ENCODE data around the gene FADS1.

FADS1 gene

GRCh38 chr11:61795459-61795858 is 21.3 kb downstream of the FADS1 start:
- Histone ChIP-seq H3K4me1 (ENCODE audit: control insufficient read depth, insufficient read depth, low read length) (peaks cover 5% of the 10 kb centered on the region), H3K4me3 (ENCODE audit: low read length) (no peak overlapping the region), H3K27ac (ENCODE audit: low read depth, low read length) (no peak overlapping the region), H3K9ac (ENCODE audit: low read length) (no peak overlapping the region), H3K27me3 (ENCODE audit: control insufficient read depth, insufficient read depth, low read length) (no peaks in the 10 kb centered on the region), H3K36me3 (ENCODE audit: control insufficient read depth, insufficient read depth, low read length) (no peaks in the 10 kb centered on the region)

- no peaks in the 10 kb centered on the region for H3K27me3 ChIP-seq (ENCODE audit: control insufficient read depth, insufficient read depth, low read length)
- H3K27ac ChIP-seq (ENCODE audit: low read depth, low read length) = no peak overlapping the region
- no peak overlapping the region for H3K4me3 ChIP-seq (ENCODE audit: low read length)
- peaks cover 8% of the 10 kb centered on the region for H3K36me3 ChIP-seq (ENCODE audit: control insufficient read depth, insufficient read depth, low read length)
- peaks cover 5% of the 10 kb centered on the region for H3K4me1 ChIP-seq (ENCODE audit: control insufficient read depth, insufficient read depth, low read length)
- H3K9ac ChIP-seq (ENCODE audit: low read length) = no peak overlapping the region
These were observed 22.2 kb downstream of the FADS1 start for GRCh38 chr11:61794579-61794978.

- no peak overlapping the region for H3K27ac ChIP-seq (ENCODE audit: low read depth, low read length)
- H3K36me3 ChIP-seq (ENCODE audit: control insufficient read depth, insufficient read depth, low read length) = peaks cover 12% of the 10 kb centered on the region
- H3K4me3 ChIP-seq (ENCODE audit: low read length) = peak overlapping the region; percentile 90
- H3K9ac ChIP-seq (ENCODE audit: low read length) = no peak overlapping the region
- H3K27me3 ChIP-seq (ENCODE audit: control insufficient read depth, insufficient read depth, low read length) = no peaks in the 10 kb centered on the region
- H3K4me1 ChIP-seq (ENCODE audit: control insufficient read depth, insufficient read depth, low read length) = peaks cover 5% of the 10 kb centered on the region
These were observed 23.0 kb downstream of the FADS1 start for GRCh38 chr11:61793829-61794204.

- Histone ChIP-seq H3K4me1 (ENCODE audit: control insufficient read depth, insufficient read depth, low read length) (peaks cover 5% of the 10 kb centered on the region), H3K9ac (ENCODE audit: low read length) (peak overlapping the region; percentile 34), H3K27ac (ENCODE audit: low read depth, low read length) (peak overlapping the region; percentile 96), H3K27me3 (ENCODE audit: control insufficient read depth, insufficient read depth, low read length) (no peaks in the 10 kb centered on the region), H3K4me3 (ENCODE audit: low read length) (peak overlapping the region; percentile 90), H3K36me3 (ENCODE audit: control insufficient read depth, insufficient read depth, low read length) (peaks cover 15% of the 10 kb centered on the region)
These were observed 23.5 kb downstream of the FADS1 start for GRCh38 chr11:61793083-61793828.

GRCh38 chr11:61792310-61793082 is 24.3 kb downstream of the FADS1 start, which contains the start of the genes FEN1 and TMEM258:
TSS of gene FEN1 (plus strand) at chr11:61792911. CDS start at chr11:61795362, 2,451 bp downstream.
TSS of gene TMEM258 (minus strand) at chr11:61792599. CDS start at chr11:61792558, 41 bp downstream.
- H3K4me3 ChIP-seq (ENCODE audit: low read length) = peak within 1 kb of the TSS; percentile 90
- no peaks in the 10 kb centered on the region for H3K27me3 ChIP-seq (ENCODE audit: control insufficient read depth, insufficient read depth, low read length)
- H3K36me3 ChIP-seq (ENCODE audit: control insufficient read depth, insufficient read depth, low read length) = peaks cover 23% of the 10 kb centered on the region
- H3K4me1 ChIP-seq (ENCODE audit: control insufficient read depth, insufficient read depth, low read length) = peaks cover 5% of the 10 kb centered on the region
- H3K9ac ChIP-seq (ENCODE audit: low read length) = peak within 1 kb of the TSS; percentile 87
- H3K27ac ChIP-seq (ENCODE audit: low read depth, low read length) = peak within 1 kb of the TSS; percentile 96

- Histone ChIP-seq H3K4me3 (ENCODE audit: low read length) (peak overlapping the region; percentile 90), H3K36me3 (ENCODE audit: control insufficient read depth, insufficient read depth, low read length) (peaks cover 29% of the 10 kb centered on the region), H3K4me1 (ENCODE audit: control insufficient read depth, insufficient read depth, low read length) (peaks cover 5% of the 10 kb centered on the region), H3K27me3 (ENCODE audit: control insufficient read depth, insufficient read depth, low read length) (no peaks in the 10 kb centered on the region), H3K27ac (ENCODE audit: low read depth, low read length) (peak overlapping the region; percentile 96), H3K9ac (ENCODE audit: low read length) (peak overlapping the region; percentile 87)
These were observed 25.0 kb downstream of the FADS1 start for GRCh38 chr11:61791737-61792309.

- H3K27me3 ChIP-seq (ENCODE audit: control insufficient read depth, insufficient read depth, low read length) = no peaks in the 10 kb centered on the region
- H3K36me3 ChIP-seq (ENCODE audit: control insufficient read depth, insufficient read depth, low read length) = peaks cover 33% of the 10 kb centered on the region
- no peak overlapping the region for H3K4me3 ChIP-seq (ENCODE audit: low read length)
- H3K4me1 ChIP-seq (ENCODE audit: control insufficient read depth, insufficient read depth, low read length) = peaks cover under 1% of the 10 kb centered on the region
- no peak overlapping the region for H3K27ac ChIP-seq (ENCODE audit: low read depth, low read length)
- no peak overlapping the region for H3K9ac ChIP-seq (ENCODE audit: low read length)
These were observed 28.8 kb downstream of the FADS1 start for GRCh38 chr11:61787928-61788491.

GRCh38 chr11:61785837-61786402 is 30.9 kb downstream of the FADS1 start:
- no peaks in the 10 kb centered on the region for H3K4me1 ChIP-seq (ENCODE audit: control insufficient read depth, insufficient read depth, low read length)
- H3K9ac ChIP-seq (ENCODE audit: low read length) = no peak overlapping the region
- H3K27ac ChIP-seq (ENCODE audit: low read depth, low read length) = no peak overlapping the region
- H3K36me3 ChIP-seq (ENCODE audit: control insufficient read depth, insufficient read depth, low read length) = peaks cover 33% of the 10 kb centered on the region
- H3K4me3 ChIP-seq (ENCODE audit: low read length) = no peak overlapping the region
- H3K27me3 ChIP-seq (ENCODE audit: control insufficient read depth, insufficient read depth, low read length) = no peaks in the 10 kb centered on the region

GRCh38 chr11:61784506-61784805 is 32.3 kb downstream of the FADS1 start:
- no peaks in the 10 kb centered on the region for H3K27me3 ChIP-seq (ENCODE audit: control insufficient read depth, insufficient read depth, low read length)
- H3K9ac ChIP-seq (ENCODE audit: low read length) = no peak overlapping the region
- peaks cover 25% of the 10 kb centered on the region for H3K36me3 ChIP-seq (ENCODE audit: control insufficient read depth, insufficient read depth, low read length)
- no peak overlapping the region for H3K27ac ChIP-seq (ENCODE audit: low read depth, low read length)
- no peaks in the 10 kb centered on the region for H3K4me1 ChIP-seq (ENCODE audit: control insufficient read depth, insufficient read depth, low read length)
- no peak overlapping the region for H3K4me3 ChIP-seq (ENCODE audit: low read length)

- Histone ChIP-seq H3K9ac (ENCODE audit: low read length) (no peak overlapping the region), H3K27me3 (ENCODE audit: control insufficient read depth, insufficient read depth, low read length) (no peaks in the 10 kb centered on the region), H3K27ac (ENCODE audit: low read depth, low read length) (no peak overlapping the region), H3K4me1 (ENCODE audit: control insufficient read depth, insufficient read depth, low read length) (no peaks in the 10 kb centered on the region), H3K4me3 (ENCODE audit: low read length) (no peak overlapping the region), H3K36me3 (ENCODE audit: control insufficient read depth, insufficient read depth, low read length) (peaks cover 21% of the 10 kb centered on the region)
These were observed 32.9 kb downstream of the FADS1 start for GRCh38 chr11:61783717-61784505.

- Histone ChIP-seq H3K36me3 (ENCODE audit: control insufficient read depth, insufficient read depth, low read length) (peaks cover 14% of the 10 kb centered on the region), H3K27ac (ENCODE audit: low read depth, low read length) (no peak overlapping the region)
These were observed 34.0 kb downstream of the FADS1 start for GRCh38 chr11:61782841-61783240.

More at GRCh38 chr11:61782841-61783240, 34.0 kb downstream of the FADS1 start:
- peaks cover 3% of the 10 kb centered on the region for H3K27me3 ChIP-seq (ENCODE audit: control insufficient read depth, insufficient read depth, low read length)
- H3K4me3 ChIP-seq (ENCODE audit: low read length) = no peak overlapping the region
- H3K9ac ChIP-seq (ENCODE audit: low read length) = no peak overlapping the region
- no peaks in the 10 kb centered on the region for H3K4me1 ChIP-seq (ENCODE audit: control insufficient read depth, insufficient read depth, low read length)
